Measurements from ENCODE around the gene LIX1L.

Gene LIX1L

DNA sequence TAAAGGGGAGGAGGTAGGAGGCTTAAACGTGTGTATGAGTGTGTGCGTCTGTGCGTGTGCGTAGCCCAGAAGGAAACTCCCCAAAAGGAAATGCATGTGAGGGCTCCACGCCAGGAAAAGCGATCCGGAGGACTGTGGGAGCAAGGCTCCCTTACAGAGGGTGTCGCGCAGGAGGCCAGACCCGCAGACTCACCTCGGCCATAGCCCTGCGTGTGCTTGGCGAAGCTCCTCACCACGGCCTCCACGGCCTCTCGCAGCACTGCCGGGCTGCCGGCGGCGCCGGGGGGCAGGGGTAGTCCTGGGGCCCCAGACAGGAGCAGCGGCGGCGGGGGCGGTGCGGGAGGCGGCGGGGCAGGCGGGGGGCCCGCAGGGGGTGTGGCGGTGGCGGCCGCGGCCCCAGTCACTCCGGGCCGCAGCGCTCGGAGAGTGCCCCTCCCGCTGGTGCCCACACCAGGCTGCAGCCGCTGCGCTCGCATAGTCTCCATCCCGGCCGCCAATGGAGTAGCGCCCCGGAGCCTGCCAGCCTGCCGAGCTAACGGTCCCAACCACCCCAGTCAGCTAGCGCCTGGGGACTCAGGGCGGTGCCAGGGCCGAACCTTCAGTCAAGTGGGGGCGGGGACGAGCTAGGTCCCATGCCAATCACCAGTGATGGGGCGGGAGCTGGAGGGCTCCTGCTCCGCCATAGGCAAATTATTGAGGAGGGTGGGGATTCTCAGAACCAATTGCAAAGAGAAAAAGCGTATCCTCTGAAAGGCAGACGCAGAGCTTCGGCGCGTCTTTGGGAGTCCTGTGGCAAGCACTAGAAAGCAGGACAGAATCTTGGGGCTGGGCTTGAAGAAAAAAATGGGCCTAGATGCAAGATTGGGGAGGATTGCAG, at the start of gene LIX1L:
Gene LIX1L (minus strand): TSS at position 575 of the 877 bp plus-strand sequence. CDS start 90 bp downstream, at position 485.
- H3K27me3 ChIP-seq (ENCODE audit: control insufficient read depth, insufficient read depth, low read length): peaks cover 34% of the 10 kb centered on the region
- H3K4me1 ChIP-seq (ENCODE audit: control insufficient read depth, insufficient read depth, low read length): peaks cover 32% of the 10 kb centered on the region
- H3K4me3 ChIP-seq (ENCODE audit: low read length): peak within 1 kb of the TSS; percentile 7
- H3K9ac ChIP-seq (ENCODE audit: low read length): peak within 1 kb of the TSS; percentile 11
- no peaks in the 10 kb centered on the region for H3K36me3 ChIP-seq (ENCODE audit: control insufficient read depth, insufficient read depth, low read length)
- H3K9me3 ChIP-seq (ENCODE audit: control insufficient read depth, low read length): no peaks in the 10 kb centered on the region

- H3K9ac ChIP-seq (ENCODE audit: low read length): no peak overlapping the region
- no peak overlapping the region for H3K4me3 ChIP-seq (ENCODE audit: low read length)
- peaks cover 26% of the 10 kb centered on the region for H3K4me1 ChIP-seq (ENCODE audit: control insufficient read depth, insufficient read depth, low read length)
- no peaks in the 10 kb centered on the region for H3K27me3 ChIP-seq (ENCODE audit: control insufficient read depth, insufficient read depth, low read length)
- no peaks in the 10 kb centered on the region for H3K36me3 ChIP-seq (ENCODE audit: control insufficient read depth, insufficient read depth, low read length)
- H3K9me3 ChIP-seq (ENCODE audit: control insufficient read depth, low read length): no peaks in the 10 kb centered on the region
Observed at GRCh38 chr1:146001709-146002108, 43.9 kb upstream of the LIX1L start.

DNA sequence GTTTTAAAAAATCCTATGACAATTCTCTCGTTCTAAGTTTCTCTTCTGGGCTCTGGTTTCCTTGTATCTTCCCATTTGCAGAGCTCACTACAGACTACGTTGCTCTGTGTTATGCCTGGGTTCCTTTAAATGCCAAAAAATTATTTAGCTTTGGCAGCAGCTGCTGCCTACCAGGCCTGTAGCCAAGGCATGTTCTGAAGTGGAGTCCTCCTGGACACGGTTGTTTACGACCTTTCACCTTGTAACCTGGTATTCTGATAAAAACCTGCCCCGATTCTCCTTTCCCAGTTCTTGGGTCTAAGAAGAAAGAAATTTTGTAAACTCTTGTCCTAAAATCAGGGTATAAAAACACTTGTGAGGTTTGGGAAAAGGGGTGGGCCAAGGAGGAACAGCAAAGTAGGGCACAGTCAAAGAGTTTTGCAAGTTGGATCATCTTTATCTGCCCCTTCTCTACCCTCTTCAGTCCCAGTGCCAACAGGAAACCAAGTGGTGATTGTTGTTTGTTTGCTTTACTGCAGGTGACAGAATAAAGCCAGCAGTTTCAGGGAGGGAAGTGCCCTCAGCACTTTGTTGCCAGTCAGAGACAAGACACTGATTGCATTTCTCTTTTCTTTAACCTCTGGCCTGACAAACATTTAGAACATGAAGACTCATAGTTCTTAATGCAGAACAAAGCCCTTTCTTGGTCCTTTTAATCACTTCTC, 41.7 kb upstream of the LIX1L start:
- H3K27me3 ChIP-seq (ENCODE audit: control insufficient read depth, insufficient read depth, low read length): no peaks in the 10 kb centered on the region
- H3K4me3 ChIP-seq (ENCODE audit: low read length): no peak overlapping the region
- no peaks in the 10 kb centered on the region for H3K9me3 ChIP-seq (ENCODE audit: control insufficient read depth, low read length)
- peak overlapping the region; percentile 56 for H3K9ac ChIP-seq (ENCODE audit: low read length)
- peaks cover 26% of the 10 kb centered on the region for H3K4me1 ChIP-seq (ENCODE audit: control insufficient read depth, insufficient read depth, low read length)
- H3K36me3 ChIP-seq (ENCODE audit: control insufficient read depth, insufficient read depth, low read length): peaks cover 9% of the 10 kb centered on the region

DNA sequence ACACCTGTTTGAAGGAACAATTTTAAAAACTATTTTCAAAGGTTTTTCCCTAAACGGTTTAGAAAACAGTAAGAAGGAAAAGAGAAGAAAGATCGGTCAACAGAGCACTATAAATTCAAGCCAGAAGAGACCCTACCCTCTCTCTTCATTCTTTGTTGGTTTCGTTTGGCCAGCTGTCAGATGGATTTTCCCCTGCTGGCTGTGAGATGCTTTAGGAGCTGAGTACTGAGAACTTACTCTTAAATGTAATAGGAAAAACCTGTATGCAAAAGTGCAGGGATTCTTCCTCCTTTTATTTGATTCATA, 39.9 kb upstream of the LIX1L start:
- Histone ChIP-seq H3K9me3 (ENCODE audit: control insufficient read depth, low read length) (no peaks in the 10 kb centered on the region), H3K27me3 (ENCODE audit: control insufficient read depth, insufficient read depth, low read length) (no peaks in the 10 kb centered on the region), H3K4me3 (ENCODE audit: low read length) (peak overlapping the region; percentile 2), H3K9ac (ENCODE audit: low read length) (peak overlapping the region; percentile 83), H3K4me1 (ENCODE audit: control insufficient read depth, insufficient read depth, low read length) (peaks cover 36% of the 10 kb centered on the region), H3K36me3 (ENCODE audit: control insufficient read depth, insufficient read depth, low read length) (peaks cover 20% of the 10 kb centered on the region)

- Histone ChIP-seq H3K4me3 (ENCODE audit: low read length) (peak overlapping the region; percentile 61), H3K9me3 (ENCODE audit: control insufficient read depth, low read length) (no peaks in the 10 kb centered on the region), H3K36me3 (ENCODE audit: control insufficient read depth, insufficient read depth, low read length) (peaks cover 20% of the 10 kb centered on the region), H3K4me1 (ENCODE audit: control insufficient read depth, insufficient read depth, low read length) (peaks cover 39% of the 10 kb centered on the region), H3K9ac (ENCODE audit: low read length) (peak overlapping the region; percentile 83), H3K27me3 (ENCODE audit: control insufficient read depth, insufficient read depth, low read length) (no peaks in the 10 kb centered on the region)
Observed at GRCh38 chr1:145997016-145997717, 39.4 kb upstream of the LIX1L start.

- Histone ChIP-seq H3K9ac (ENCODE audit: low read length) (peak within 1 kb of the TSS; percentile 83), H3K4me3 (ENCODE audit: low read length) (peak within 1 kb of the TSS; percentile 61), H3K27me3 (ENCODE audit: control insufficient read depth, insufficient read depth, low read length) (no peaks in the 10 kb centered on the region), H3K4me1 (ENCODE audit: control insufficient read depth, insufficient read depth, low read length) (peaks cover 39% of the 10 kb centered on the region), H3K9me3 (ENCODE audit: control insufficient read depth, low read length) (no peaks in the 10 kb centered on the region), H3K36me3 (ENCODE audit: control insufficient read depth, insufficient read depth, low read length) (peaks cover 20% of the 10 kb centered on the region)
Observed at GRCh38 chr1:145996433-145997015, 38.7 kb upstream of the LIX1L start, which contains the start of gene TXNIP. TSS of gene TXNIP (minus strand) at chr1:145996579. CDS start at chr1:145996266, 313 bp downstream.

DNA sequence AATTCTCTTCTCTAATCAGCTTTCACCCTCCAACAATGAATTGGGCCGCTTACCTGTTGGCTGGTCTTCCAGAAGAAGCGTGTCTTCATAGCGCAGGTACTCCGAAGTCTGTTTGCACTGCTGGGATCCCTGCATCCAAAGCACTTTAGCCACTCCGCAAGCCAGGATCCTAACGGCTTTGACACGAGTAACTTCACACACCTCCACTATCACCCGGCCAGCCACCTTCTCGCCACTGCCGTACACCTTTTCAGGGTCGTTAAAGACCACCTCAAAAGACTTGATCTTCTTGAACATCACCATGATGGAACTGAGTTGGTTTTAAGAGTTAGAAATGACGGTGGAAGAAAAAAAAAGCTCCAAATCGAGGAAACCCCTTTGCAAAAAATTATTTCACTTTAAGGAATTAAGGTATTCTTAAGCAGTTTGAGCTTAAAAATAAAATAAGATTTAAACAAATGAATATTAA, 38.2 kb upstream of the LIX1L start:
- H3K27me3 ChIP-seq (ENCODE audit: control insufficient read depth, insufficient read depth, low read length): no peaks in the 10 kb centered on the region
- peak overlapping the region; percentile 83 for H3K9ac ChIP-seq (ENCODE audit: low read length)
- H3K4me1 ChIP-seq (ENCODE audit: control insufficient read depth, insufficient read depth, low read length): peaks cover 43% of the 10 kb centered on the region
- H3K4me3 ChIP-seq (ENCODE audit: low read length): peak overlapping the region; percentile 49
- no peaks in the 10 kb centered on the region for H3K9me3 ChIP-seq (ENCODE audit: control insufficient read depth, low read length)
- H3K36me3 ChIP-seq (ENCODE audit: control insufficient read depth, insufficient read depth, low read length): peaks cover 20% of the 10 kb centered on the region

DNA sequence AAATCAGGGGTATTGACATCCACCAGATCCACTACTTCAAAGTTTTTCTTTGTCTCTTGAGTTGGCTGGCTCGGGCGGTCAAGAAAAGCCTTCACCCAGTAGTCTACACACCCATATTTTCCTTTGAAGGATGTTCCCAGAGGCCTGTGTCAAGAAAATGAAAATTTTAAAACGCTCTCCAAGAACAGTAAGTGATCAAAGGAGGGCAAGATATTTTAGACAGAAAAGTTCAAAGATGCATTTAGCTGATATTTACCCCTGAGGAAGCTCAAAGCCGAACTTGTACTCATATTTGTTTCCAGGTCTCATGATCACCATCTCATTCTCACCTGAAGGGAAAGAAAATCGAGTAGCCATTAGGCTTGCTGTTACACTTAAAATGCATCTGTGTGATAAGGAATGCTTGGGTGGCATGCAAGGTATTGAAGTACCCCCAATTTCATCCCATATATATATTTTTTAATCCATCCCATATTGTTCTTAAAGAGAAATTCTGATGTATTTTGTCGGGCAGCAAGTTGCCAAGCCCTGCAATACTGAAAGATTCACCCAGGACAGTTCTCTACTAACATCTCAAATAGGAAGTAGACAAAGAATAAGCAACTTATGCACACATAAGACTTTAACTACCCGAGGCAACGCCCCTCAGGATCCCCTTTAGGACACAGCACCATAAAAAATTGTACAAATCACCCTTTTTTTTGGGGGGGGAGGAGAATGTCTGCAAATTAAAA, 37.5 kb upstream of the LIX1L start:
- Histone ChIP-seq H3K4me1 (ENCODE audit: control insufficient read depth, insufficient read depth, low read length) (peaks cover 50% of the 10 kb centered on the region), H3K9me3 (ENCODE audit: control insufficient read depth, low read length) (no peaks in the 10 kb centered on the region), H3K4me3 (ENCODE audit: low read length) (peak overlapping the region; percentile 49), H3K27me3 (ENCODE audit: control insufficient read depth, insufficient read depth, low read length) (no peaks in the 10 kb centered on the region), H3K9ac (ENCODE audit: low read length) (peak overlapping the region; percentile 83), H3K36me3 (ENCODE audit: control insufficient read depth, insufficient read depth, low read length) (peaks cover 20% of the 10 kb centered on the region)

- peak overlapping the region; percentile 49 for H3K4me3 ChIP-seq (ENCODE audit: low read length)
- peaks cover 43% of the 10 kb centered on the region for H3K4me1 ChIP-seq (ENCODE audit: control insufficient read depth, insufficient read depth, low read length)
Observed at GRCh38 chr1:145994391-145995120, 36.7 kb upstream of the LIX1L start.

GRCh38 chr1:145993618-145994390, 36.0 kb upstream of the LIX1L start:
- peaks cover 36% of the 10 kb centered on the region for H3K4me1 ChIP-seq (ENCODE audit: control insufficient read depth, insufficient read depth, low read length)

More at GRCh38 chr1:145994391-145995120, 36.7 kb upstream of the LIX1L start:
- Histone ChIP-seq H3K9me3 (ENCODE audit: control insufficient read depth, low read length) (no peaks in the 10 kb centered on the region), H3K9ac (ENCODE audit: low read length) (peak overlapping the region; percentile 83), H3K27me3 (ENCODE audit: control insufficient read depth, insufficient read depth, low read length) (no peaks in the 10 kb centered on the region), H3K36me3 (ENCODE audit: control insufficient read depth, insufficient read depth, low read length) (peaks cover 20% of the 10 kb centered on the region)

More at GRCh38 chr1:145993618-145994390, 36.0 kb upstream of the LIX1L start:
- no peaks in the 10 kb centered on the region for H3K9me3 ChIP-seq (ENCODE audit: control insufficient read depth, low read length)
- peak overlapping the region; percentile 49 for H3K4me3 ChIP-seq (ENCODE audit: low read length)
- peak overlapping the region; percentile 83 for H3K9ac ChIP-seq (ENCODE audit: low read length)
- peaks cover 20% of the 10 kb centered on the region for H3K36me3 ChIP-seq (ENCODE audit: control insufficient read depth, insufficient read depth, low read length)
- no peaks in the 10 kb centered on the region for H3K27me3 ChIP-seq (ENCODE audit: control insufficient read depth, insufficient read depth, low read length)

Data from mucosa of stomach (tissue), 1 donor.